Right atrium auricular region (tissue), 2 donors: ENCODE data around the gene DEFB132. TPM values are rescaled to one million over a fixed set of nuclear protein-coding genes. Genes with fewer than 3 reads are reported as not detected.
A peak's percentile ranks its signal among the peaks of the same experiment; 100 is the strongest.
"Not testable (repeated sequence)": the region's sequence is repeated elsewhere in the genome, so short reads cannot be mapped to it uniquely, and the experiment has no call there.

Experiments
- DNase-seq: peaks from one replicate; pipeline ENCODE4 v3.0.0-alpha.2; 2019; ENCODE audit warnings: low spot score
- H3K27ac ChIP-seq, 2 donors: fragments of 200-600 bp; sonication (generic); 1 replicate in 1 of 2; 2 replicates in 1 of 2; pipeline ENCODE4 v1.5.1; 2016 to 2019
- H3K27me3 ChIP-seq, 2 donors: fragments of 200-600 bp; sonication (generic); one replicate each; pipeline versions ENCODE4 v1.5.1 to v1.6.0; 2017 to 2019
- H3K36me3 ChIP-seq: fragments of 200-600 bp; sonication (generic); one replicate; pipeline ENCODE4 v1.5.1; 2016
- H3K4me1 ChIP-seq, 2 donors: fragments of 200-600 bp; sonication (generic); one replicate each; pipeline versions ENCODE4 v1.5.1 to v1.6.0; 2017 to 2019
- H3K4me3 ChIP-seq, 2 donors: fragments of 200-600 bp; sonication (generic); 1 replicate in 1 of 2; 2 replicates in 1 of 2; pipeline ENCODE4 v1.5.1; 2017 to 2019; ENCODE audit warnings: mild to moderate bottlenecking in 1 of 2, moderate library complexity in 1 of 2
- H3K9me3 ChIP-seq, 2 donors: fragments of 200-600 bp; sonication (generic); one replicate each; pipeline ENCODE4 v1.5.1; 2019
- total RNA-seq, 2 donors: library from RNA; depleted of rRNA; stranded (reverse); fragments of >200 nt; gene quantifications; one replicate each; pipeline ENCODE4 v1.1.0, GENCODE V29; 2016
- TF ChIP-seq, protein P1 (sequence below), 2 donors: fragments of 200-600 bp; sonication (generic); IDR thresholded peaks; one replicate each; pipeline ENCODE4 v1.5.1; 2019; ENCODE audit warnings: antibody characterized with exemption in 2 of 2

The DEFB132 gene
- total RNA-seq, 2 donors from 2014 or later: not detected

GRCh38 chr20:235891-236290 is 21.6 kb upstream of the DEFB132 start:
- Histone ChIP-seq H3K4me3 (no peak overlapping the region), H3K9me3 (no peaks in the 10 kb centered on the region), H3K27ac (no peak overlapping the region), H3K4me1 (no peaks in the 10 kb centered on the region), H3K27me3 (no peaks in the 10 kb centered on the region), H3K36me3 (no peaks in the 10 kb centered on the region)
- TF ChIP-seq, protein P1, sequence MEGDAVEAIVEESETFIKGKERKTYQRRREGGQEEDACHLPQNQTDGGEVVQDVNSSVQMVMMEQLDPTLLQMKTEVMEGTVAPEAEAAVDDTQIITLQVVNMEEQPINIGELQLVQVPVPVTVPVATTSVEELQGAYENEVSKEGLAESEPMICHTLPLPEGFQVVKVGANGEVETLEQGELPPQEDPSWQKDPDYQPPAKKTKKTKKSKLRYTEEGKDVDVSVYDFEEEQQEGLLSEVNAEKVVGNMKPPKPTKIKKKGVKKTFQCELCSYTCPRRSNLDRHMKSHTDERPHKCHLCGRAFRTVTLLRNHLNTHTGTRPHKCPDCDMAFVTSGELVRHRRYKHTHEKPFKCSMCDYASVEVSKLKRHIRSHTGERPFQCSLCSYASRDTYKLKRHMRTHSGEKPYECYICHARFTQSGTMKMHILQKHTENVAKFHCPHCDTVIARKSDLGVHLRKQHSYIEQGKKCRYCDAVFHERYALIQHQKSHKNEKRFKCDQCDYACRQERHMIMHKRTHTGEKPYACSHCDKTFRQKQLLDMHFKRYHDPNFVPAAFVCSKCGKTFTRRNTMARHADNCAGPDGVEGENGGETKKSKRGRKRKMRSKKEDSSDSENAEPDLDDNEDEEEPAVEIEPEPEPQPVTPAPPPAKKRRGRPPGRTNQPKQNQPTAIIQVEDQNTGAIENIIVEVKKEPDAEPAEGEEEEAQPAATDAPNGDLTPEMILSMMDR (IDR thresholded peaks at IDR 0.05): peak in 1 of 2 donors; percentile 47
- no peak for DNase-seq

DNA sequence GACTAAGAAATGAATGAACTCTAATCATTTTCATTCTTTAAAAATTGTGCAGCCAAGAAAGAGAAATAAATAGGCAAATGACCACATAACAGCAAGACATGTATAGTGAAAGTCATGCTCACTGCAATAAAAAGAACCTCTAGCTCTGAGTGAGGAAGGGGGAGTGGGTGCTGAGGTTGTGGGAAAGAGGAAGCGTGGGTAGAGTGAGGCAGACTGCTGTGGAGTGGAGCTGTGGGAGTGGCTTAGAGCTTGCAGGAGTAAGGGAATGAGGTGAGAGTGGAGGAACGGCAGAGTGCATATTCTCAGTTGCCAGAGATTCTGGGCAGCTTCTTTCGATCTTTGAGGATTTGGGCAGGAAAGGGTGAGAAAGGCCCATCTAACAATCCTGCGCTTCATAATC is 20.0 kb upstream of the DEFB132 start:
- Histone ChIP-seq H3K27ac (no peak overlapping the region), H3K27me3 (no peaks in the 10 kb centered on the region), H3K36me3 (no peaks in the 10 kb centered on the region), H3K9me3 (no peaks in the 10 kb centered on the region), H3K4me1 (no peaks in the 10 kb centered on the region), H3K4me3 (no peak overlapping the region)
- DNase-seq: no peak
- TF ChIP-seq, protein P1 (IDR thresholded peaks at IDR 0.05): no peak

- H3K27ac ChIP-seq: no peak overlapping the region
- no peak for DNase-seq
- H3K9me3 ChIP-seq: no peaks in the 10 kb centered on the region
- H3K36me3 ChIP-seq: no peaks in the 10 kb centered on the region
- H3K4me3 ChIP-seq: no peak overlapping the region
- no peaks in the 10 kb centered on the region for H3K4me1 ChIP-seq
- TF ChIP-seq, protein P1 (IDR thresholded peaks at IDR 0.05): no peak
- no peaks in the 10 kb centered on the region for H3K27me3 ChIP-seq
These were observed 19.6 kb upstream of the DEFB132 start for GRCh38 chr20:237929-238328.

GRCh38 chr20:242905-243304 is 14.6 kb upstream of the DEFB132 start:
- Histone ChIP-seq H3K4me1 (no peaks in the 10 kb centered on the region), H3K27ac (no peak overlapping the region), H3K27me3 (no peaks in the 10 kb centered on the region), H3K36me3 (no peaks in the 10 kb centered on the region), H3K9me3 (no peaks in the 10 kb centered on the region), H3K4me3 (no peak overlapping the region)
- no peak for DNase-seq
- TF ChIP-seq, protein P1 (IDR thresholded peaks at IDR 0.05): no peak

- no peaks in the 10 kb centered on the region for H3K4me1 ChIP-seq
- no peaks in the 10 kb centered on the region for H3K27me3 ChIP-seq
- H3K4me3 ChIP-seq: no peak overlapping the region
- TF ChIP-seq, protein P1 (IDR thresholded peaks at IDR 0.05): no peak
- no peaks in the 10 kb centered on the region for H3K36me3 ChIP-seq
- H3K27ac ChIP-seq: no peak overlapping the region
- H3K9me3 ChIP-seq: no peaks in the 10 kb centered on the region
- no peak for DNase-seq
These were observed 6.2 kb upstream of the DEFB132 start for GRCh38 chr20:251354-251753.

- no peaks in the 10 kb centered on the region for H3K36me3 ChIP-seq
- no peaks in the 10 kb centered on the region for H3K4me1 ChIP-seq
- H3K9me3 ChIP-seq: no peaks in the 10 kb centered on the region
- no peaks in the 10 kb centered on the region for H3K27me3 ChIP-seq
- TF ChIP-seq, protein P1 (IDR thresholded peaks at IDR 0.05): no peak
- DNase-seq: no peak
- H3K27ac ChIP-seq: no peak overlapping the region
- no peak overlapping the region for H3K4me3 ChIP-seq
These were observed 4.7 kb upstream of the DEFB132 start for GRCh38 chr20:252801-253200.

GRCh38 chr20:253447-253846 is 4.1 kb upstream of the DEFB132 start:
- not testable (repeated sequence) for H3K9me3 ChIP-seq, H3K4me1 ChIP-seq, H3K27me3 ChIP-seq, H3K36me3 ChIP-seq, H3K4me3 ChIP-seq, H3K27ac ChIP-seq, DNase-seq
